Measurements from ENCODE around the gene PRR33.

- TF ChIP-seq, protein P1, sequence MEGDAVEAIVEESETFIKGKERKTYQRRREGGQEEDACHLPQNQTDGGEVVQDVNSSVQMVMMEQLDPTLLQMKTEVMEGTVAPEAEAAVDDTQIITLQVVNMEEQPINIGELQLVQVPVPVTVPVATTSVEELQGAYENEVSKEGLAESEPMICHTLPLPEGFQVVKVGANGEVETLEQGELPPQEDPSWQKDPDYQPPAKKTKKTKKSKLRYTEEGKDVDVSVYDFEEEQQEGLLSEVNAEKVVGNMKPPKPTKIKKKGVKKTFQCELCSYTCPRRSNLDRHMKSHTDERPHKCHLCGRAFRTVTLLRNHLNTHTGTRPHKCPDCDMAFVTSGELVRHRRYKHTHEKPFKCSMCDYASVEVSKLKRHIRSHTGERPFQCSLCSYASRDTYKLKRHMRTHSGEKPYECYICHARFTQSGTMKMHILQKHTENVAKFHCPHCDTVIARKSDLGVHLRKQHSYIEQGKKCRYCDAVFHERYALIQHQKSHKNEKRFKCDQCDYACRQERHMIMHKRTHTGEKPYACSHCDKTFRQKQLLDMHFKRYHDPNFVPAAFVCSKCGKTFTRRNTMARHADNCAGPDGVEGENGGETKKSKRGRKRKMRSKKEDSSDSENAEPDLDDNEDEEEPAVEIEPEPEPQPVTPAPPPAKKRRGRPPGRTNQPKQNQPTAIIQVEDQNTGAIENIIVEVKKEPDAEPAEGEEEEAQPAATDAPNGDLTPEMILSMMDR (IDR thresholded peaks at IDR 0.05), result no peak
- TF ChIP-seq EP300 (IDR thresholded peaks at IDR 0.05) (no peak), POLR2AphosphoS5 (IDR thresholded peaks at IDR 0.05) (no peak), POLR2A (IDR thresholded peaks at IDR 0.05) (no peak)
Observed at GRCh38 chr11:1913271-1914060, 21.8 kb upstream of the PRR33 start.

Measured in sigmoid colon (tissue), 4 donors.